ENCODE measurements around the gene NUCKS1.

Gene NUCKS1

DNA sequence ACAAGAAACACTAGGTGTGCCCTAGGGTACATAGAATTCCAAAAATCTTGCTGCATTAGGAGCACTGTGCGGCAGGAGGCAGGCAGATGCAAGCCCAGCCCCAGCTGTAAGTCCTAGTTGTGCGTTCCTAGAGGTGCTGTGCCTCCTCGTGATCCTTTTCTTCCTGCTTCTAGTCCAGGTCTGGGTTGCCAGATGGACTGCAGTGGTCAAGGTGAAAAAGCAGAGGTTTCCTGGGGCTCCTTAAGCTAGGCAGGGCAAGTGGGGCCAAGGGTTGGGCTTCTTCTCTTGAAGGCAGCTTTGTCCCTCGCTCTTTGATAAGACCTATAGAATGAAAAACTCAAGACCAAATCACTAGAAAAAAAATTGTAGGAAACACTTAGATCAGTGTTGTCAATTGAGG is 48.1 kb downstream of the NUCKS1 start:
- DNase-seq (ENCODE audit: low read depth): no peak
- TF ChIP-seq, protein P1, sequence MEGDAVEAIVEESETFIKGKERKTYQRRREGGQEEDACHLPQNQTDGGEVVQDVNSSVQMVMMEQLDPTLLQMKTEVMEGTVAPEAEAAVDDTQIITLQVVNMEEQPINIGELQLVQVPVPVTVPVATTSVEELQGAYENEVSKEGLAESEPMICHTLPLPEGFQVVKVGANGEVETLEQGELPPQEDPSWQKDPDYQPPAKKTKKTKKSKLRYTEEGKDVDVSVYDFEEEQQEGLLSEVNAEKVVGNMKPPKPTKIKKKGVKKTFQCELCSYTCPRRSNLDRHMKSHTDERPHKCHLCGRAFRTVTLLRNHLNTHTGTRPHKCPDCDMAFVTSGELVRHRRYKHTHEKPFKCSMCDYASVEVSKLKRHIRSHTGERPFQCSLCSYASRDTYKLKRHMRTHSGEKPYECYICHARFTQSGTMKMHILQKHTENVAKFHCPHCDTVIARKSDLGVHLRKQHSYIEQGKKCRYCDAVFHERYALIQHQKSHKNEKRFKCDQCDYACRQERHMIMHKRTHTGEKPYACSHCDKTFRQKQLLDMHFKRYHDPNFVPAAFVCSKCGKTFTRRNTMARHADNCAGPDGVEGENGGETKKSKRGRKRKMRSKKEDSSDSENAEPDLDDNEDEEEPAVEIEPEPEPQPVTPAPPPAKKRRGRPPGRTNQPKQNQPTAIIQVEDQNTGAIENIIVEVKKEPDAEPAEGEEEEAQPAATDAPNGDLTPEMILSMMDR (IDR thresholded peaks at IDR 0.05; ENCODE audit: control insufficient read depth, extremely low read depth, insufficient read depth): no peak
- H3K4me3 ChIP-seq (ENCODE audit: low read depth, low read length): no peak overlapping the region

DNA sequence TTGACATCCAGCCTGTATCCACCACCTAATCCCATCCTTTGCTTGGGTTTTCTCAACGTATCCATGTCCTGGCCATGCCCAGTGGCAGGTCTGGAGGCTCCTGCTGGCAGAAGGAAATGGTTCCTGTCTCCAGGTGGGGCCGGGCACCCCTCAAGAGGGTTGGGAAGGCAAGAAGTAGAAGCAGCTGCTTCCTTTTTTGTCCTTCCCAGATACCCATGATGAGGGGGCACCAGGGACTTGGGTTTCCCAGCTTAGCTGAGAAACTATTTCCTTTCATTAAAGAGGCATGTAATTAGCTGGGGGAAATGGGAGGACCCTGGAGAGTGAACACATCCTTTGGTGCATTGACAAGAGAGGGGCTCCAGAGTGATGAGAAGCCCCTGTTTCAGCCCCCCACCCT is 48.6 kb downstream of the NUCKS1 start:
- H3K4me3 ChIP-seq (ENCODE audit: low read depth, low read length): no peak overlapping the region
- TF ChIP-seq, protein P1 (IDR thresholded peaks at IDR 0.05; ENCODE audit: control insufficient read depth, extremely low read depth, insufficient read depth): no peak
- DNase-seq (ENCODE audit: low read depth): no peak

DNA sequence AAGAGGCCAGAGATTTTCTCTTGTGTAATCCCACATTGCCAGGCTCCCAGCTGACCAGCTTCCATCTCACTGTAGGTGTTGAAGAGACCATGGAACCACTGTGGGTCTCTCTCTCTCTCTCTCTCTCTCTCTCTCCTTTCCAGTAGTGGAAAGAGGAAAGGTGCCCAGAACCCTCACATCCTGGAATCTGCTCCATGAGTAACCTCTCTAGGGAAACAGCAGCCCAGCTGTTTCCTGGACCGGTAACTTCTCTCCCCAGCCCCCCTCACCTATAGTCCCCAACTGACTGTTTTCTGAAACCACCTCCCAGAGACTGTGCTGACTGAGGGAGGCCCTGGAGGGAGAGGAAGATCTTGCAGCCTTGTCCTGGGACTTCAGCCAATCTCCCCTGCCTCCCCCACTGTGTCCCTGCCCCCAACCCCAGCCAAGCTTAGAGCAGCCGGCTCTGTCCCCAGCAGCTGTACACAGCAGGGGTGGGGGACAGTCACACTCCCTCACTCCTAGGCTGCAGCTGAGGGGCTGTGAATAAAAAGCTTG is 49.0 kb downstream of the NUCKS1 start:
- DNase-seq (ENCODE audit: low read depth): no peak
- H3K4me3 ChIP-seq (ENCODE audit: low read depth, low read length): no peak overlapping the region
- TF ChIP-seq, protein P1 (IDR thresholded peaks at IDR 0.05; ENCODE audit: control insufficient read depth, extremely low read depth, insufficient read depth): no peak

DNA sequence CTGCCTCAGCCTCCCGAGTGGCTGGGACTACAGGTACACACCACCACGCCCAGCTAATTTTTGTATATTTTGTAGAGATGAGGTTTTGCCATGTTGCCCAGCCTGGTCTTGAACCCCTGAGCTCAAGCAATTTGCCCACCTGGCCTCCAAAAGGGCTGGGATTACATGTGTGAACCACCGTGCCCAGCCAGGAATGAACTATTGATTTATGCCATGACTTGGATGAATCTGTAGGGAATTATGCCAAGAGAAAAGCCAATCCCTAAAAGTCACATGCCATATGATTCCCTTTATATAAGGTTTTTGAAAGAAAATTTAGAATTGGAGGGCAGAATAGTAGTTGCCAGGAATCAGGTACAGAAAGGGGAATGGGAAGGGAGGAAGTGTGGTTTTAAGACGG is 50.6 kb downstream of the NUCKS1 start:
- H3K4me3 ChIP-seq (ENCODE audit: low read depth, low read length): no peak overlapping the region
- no peak for DNase-seq (ENCODE audit: low read depth)
- TF ChIP-seq, protein P1 (IDR thresholded peaks at IDR 0.05; ENCODE audit: control insufficient read depth, extremely low read depth, insufficient read depth): no peak

DNA sequence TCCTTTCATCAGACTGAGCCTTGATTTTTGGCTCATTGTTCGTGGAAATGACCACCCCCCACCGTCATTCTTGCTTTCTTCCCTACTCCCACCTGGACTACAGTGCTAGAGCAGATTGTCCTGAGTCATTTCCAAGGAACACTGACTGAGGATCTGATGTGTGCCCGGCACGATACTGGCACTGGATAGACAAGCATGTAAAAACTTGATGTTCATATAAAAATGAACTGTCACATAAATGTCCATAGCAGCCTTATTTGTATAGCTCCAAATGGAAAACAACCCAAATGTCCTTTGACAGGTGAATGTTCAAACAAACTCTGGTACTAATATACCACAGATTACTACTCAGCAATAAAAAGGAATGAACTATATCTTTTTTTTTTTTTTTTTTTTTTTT is 51.1 kb downstream of the NUCKS1 start:
- no peak overlapping the region for H3K4me3 ChIP-seq (ENCODE audit: low read depth, low read length)
- TF ChIP-seq, protein P1 (IDR thresholded peaks at IDR 0.05; ENCODE audit: control insufficient read depth, extremely low read depth, insufficient read depth): no peak
- DNase-seq (ENCODE audit: low read depth): peak; percentile 99

DNA sequence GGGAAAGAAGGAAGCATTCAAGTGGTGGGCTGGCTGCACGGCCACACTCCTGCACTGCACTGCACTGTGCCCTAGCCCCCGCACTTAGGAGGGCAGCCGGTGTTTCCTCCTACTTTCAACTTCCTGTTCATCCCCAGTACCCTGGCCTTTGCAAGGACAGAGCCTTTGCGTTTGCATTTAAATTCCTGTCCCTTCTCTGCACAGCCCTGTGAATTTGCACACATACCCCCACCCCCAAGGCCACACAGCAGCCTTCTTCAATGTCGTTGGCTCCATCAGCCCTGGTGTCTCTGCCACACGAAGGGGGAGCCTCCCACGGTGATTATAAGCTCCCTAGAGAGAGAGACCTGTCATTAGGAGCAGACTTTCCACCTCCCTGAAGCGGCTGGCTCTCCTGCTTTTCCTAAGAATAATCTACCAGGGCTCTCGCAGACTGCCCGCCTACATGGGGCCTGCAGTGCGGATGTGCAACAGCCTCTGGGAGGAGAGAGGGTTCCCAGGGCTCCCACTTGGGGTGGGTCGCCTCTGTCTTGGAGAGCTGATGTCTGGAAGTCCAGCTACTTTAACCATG is 56.5 kb downstream of the NUCKS1 start:
- H3K4me3 ChIP-seq (ENCODE audit: low read depth, low read length): no peak overlapping the region
- TF ChIP-seq, protein P1 (IDR thresholded peaks at IDR 0.05; ENCODE audit: control insufficient read depth, extremely low read depth, insufficient read depth): no peak
- DNase-seq (ENCODE audit: low read depth): no peak

DNA sequence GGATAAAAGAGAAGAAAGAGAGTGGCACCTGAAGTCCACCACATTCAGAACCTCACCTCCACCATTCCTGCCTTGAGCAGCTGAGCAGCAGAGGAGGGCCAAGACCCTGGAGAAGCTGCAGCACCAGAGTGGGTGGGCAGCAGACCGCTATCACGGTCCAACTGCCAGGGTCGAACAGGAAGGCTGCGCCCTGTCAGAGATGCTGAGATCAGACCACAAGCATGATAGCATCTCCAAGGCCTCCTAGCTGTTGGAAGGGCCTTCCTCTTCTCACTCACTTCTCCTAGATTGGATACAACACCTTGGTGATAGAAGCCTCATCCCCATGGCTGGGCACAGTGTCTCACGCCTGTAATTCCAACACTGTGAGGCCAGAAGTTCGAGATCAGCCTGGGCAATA is 57.6 kb downstream of the NUCKS1 start:
- DNase-seq (ENCODE audit: low read depth): no peak
- TF ChIP-seq, protein P1 (IDR thresholded peaks at IDR 0.05; ENCODE audit: control insufficient read depth, extremely low read depth, insufficient read depth): no peak

More for the DNA sequence above, 57.6 kb downstream of the NUCKS1 start:
- no peak overlapping the region for H3K4me3 ChIP-seq (ENCODE audit: low read depth, low read length)

Data from LNCaP clone FGC (cell line).